HG03280 (cell line): Measurements from ENCODE around the gene LRRC8D.
A peak's percentile ranks its signal among the peaks of the same experiment; 100 is the strongest.

Experiments
- ATAC-seq: cut with Tn5 transposase; IDR thresholded peaks from one replicate; pipeline ENCODE4 v1.9.1; 2021; ENCODE audit warnings: mild to moderate bottlenecking, moderate library complexity; ENCODE audit not compliant: unreplicated experiment

LRRC8D gene

GRCh38 chr1:89832496-89833127, 11.8 kb downstream of the LRRC8D start:
- ATAC-seq, result no peak

- ATAC-seq, result no peak
These were observed 12.6 kb downstream of the LRRC8D start for GRCh38 chr1:89833183-89834082.

- ATAC-seq, result no peak
These were observed 13.4 kb downstream of the LRRC8D start for GRCh38 chr1:89834083-89834704.

GRCh38 chr1:89836252-89837035, 15.6 kb downstream of the LRRC8D start:
- ATAC-seq, result no peak

GRCh38 chr1:89837036-89837481, 16.2 kb downstream of the LRRC8D start:
- ATAC-seq, result no peak

GRCh38 chr1:89837510-89837909, 16.7 kb downstream of the LRRC8D start:
- ATAC-seq, result no peak

GRCh38 chr1:89839516-89839915, 18.7 kb downstream of the LRRC8D start:
- no peak for ATAC-seq

GRCh38 chr1:89841507-89841906, 20.7 kb downstream of the LRRC8D start:
- no peak for ATAC-seq

- peak; percentile 39 for ATAC-seq
These were observed 21.9 kb downstream of the LRRC8D start for GRCh38 chr1:89842567-89843272.

GRCh38 chr1:89843273-89844130, 22.7 kb downstream of the LRRC8D start:
- ATAC-seq, result peak; percentile 93

GRCh38 chr1:89844241-89844807, 23.5 kb downstream of the LRRC8D start:
- no peak for ATAC-seq

- no peak for ATAC-seq
These were observed 24.0 kb downstream of the LRRC8D start for GRCh38 chr1:89844860-89845259.

- ATAC-seq, result no peak
These were observed 26.4 kb downstream of the LRRC8D start for GRCh38 chr1:89847191-89847729.

- no peak for ATAC-seq
These were observed 30.1 kb downstream of the LRRC8D start for GRCh38 chr1:89850844-89851415.

GRCh38 chr1:89854140-89854539, 33.3 kb downstream of the LRRC8D start:
- no peak for ATAC-seq

GRCh38 chr1:89855413-89856123, 34.7 kb downstream of the LRRC8D start:
- peak; percentile 76 for ATAC-seq

GRCh38 chr1:89863165-89863830, 42.5 kb downstream of the LRRC8D start:
- no peak for ATAC-seq
